ENCODE data around the gene NDUFB4. TPM values are rescaled to one million over a fixed set of nuclear protein-coding genes. Genes with fewer than 3 reads are reported as not detected.

NDUFB4 gene
- total and polyA plus RNA-seq, 9 of the 15 experiments (the other 6 are each of a cell fraction or from before 2014, with no cell fraction given): 124 to 670 (median 227) TPM

DNA sequence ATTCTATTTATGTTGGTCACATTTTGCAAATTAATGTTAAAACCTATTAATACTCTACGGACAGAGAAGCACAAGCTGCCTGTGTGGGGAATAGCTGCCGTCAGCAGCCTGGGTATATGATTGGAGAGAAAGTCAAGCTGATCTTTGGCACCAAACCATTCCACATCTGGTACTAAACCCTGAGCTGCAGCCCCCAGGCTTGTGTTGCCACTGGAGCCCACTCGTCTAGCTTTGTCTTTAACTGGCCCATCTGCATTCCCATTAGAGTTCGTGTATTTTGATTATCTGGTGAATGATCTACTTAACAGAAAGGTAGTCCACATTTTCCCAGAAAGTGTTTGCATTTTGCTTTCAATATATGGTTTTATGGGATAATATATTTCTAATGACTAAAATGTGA lies 5.4 kb downstream of the NDUFB4 start (continued):
- TF ChIP-seq POLR2G (IDR thresholded peaks at IDR 0.05; ENCODE audit: low read depth, low read length): no peak
- TF ChIP-seq ZNF134 (CRISPR knock-in tag; conservative IDR thresholded peaks at IDR 0.05): no peak
- no peak for TF ChIP-seq SMARCE1 (IDR thresholded peaks at IDR 0.05)
- TF ChIP-seq DACH1 (IDR thresholded peaks at IDR 0.05; ENCODE audit: partially characterized antibody): no peak

DNA sequence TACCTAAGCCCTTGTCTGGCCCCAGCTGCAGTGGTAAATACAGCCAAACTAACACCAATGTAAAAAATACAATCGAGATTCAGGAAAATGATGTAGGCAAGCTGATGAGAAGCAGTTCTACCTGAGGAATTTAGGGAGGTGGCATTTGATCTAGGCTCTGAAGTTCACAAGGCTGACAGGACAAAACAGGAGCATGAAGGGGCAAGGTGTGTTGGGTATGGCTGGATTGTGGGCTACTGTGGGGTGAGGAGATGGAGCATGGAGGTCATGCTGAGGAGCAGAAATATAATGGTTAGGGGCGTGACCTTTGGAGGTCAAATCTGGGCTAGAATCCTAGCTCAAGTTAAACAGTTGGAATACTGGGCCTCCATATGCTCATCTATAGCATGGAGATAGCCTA lies 6.5 kb downstream of the NDUFB4 start:
- peaks cover 21% of the 10 kb centered on the region for H3K79me2 ChIP-seq (ENCODE audit: control insufficient read depth, insufficient read depth, low read length)
- ChIA-PET CTCF (ENCODE audit: low intra/inter-chr PET ratio) (no interaction called here), POLR2A (interaction anchor here (1.5 kb wide), 1 partner anchor 20 kb away, joined by 7 read pairs; no protein-coding TSS in a partner anchor)
- no peak overlapping the region for H3K27ac ChIP-seq (ENCODE audit: extremely low read depth, low read depth, low read length)
- H3K27me3 ChIP-seq (ENCODE audit: control insufficient read depth in 2 of 2, insufficient read depth in 2 of 2, low read length in 2 of 2): no peaks in the 10 kb centered on the region
- no peaks in the 10 kb centered on the region for H3K9me3 ChIP-seq (replicated peaks; ENCODE audit: control insufficient read depth, insufficient read depth, low read depth, low read length)
- H3K9ac ChIP-seq (ENCODE audit: insufficient read depth in 1 of 2, low read depth in 2 of 2, low read length in 2 of 2): no peak overlapping the region
- no peaks in the 10 kb centered on the region for H4K20me1 ChIP-seq (replicated peaks; ENCODE audit: control insufficient read depth, insufficient read depth, low read length)
- H3K36me3 ChIP-seq (ENCODE audit: control insufficient read depth, insufficient read depth, low read length): peaks cover 49% of the 10 kb centered on the region
- peaks cover 0 to 6% of the 10 kb centered on the region in 2 experiments; a peak in 3 of 5 replicates for H3K4me1 ChIP-seq (replicated peaks in 1 of 2; ENCODE audit: control insufficient read depth in 2 of 2, insufficient read depth in 2 of 2, low read length in 2 of 2)
- WGBS (ENCODE audit: insufficient coverage, low coverage, missing lambda C conversion rate): 69% methylated on average over 2 of the region's 2 CpGs
- intact Hi-C loops (cut with micrococcal nuclease) (no loop called here), in situ Hi-C loops (cut with MboI) (no loop called here)
- H3K9me1 ChIP-seq (ENCODE audit: control insufficient read depth, insufficient read depth, low read length): no peaks in the 10 kb centered on the region
- no peak for FAIRE-seq
- H2AFZ ChIP-seq (ENCODE audit: low read depth, low read length): no peak overlapping the region
- DNase-seq (ENCODE audit: extremely low read depth in 1 of 4, low spot score in 3 of 4): no peak
- no peak overlapping the region for H3K4me3 ChIP-seq
- ATAC-seq: peak; percentile 16; the same call in 2 of the 3 replicates
- H3K4me2 ChIP-seq (ENCODE audit: insufficient read depth, low read length): no peak overlapping the region
- no TSS peak for BruUV-seq (replicated peaks)
- peak; percentile 66 for TF ChIP-seq SUPT5H (IDR thresholded peaks at IDR 0.05)
- no peak for TF ChIP-seq POLR2H (tag; IDR thresholded peaks at IDR 0.05; ENCODE audit: low read depth)
- peak; percentile 68 for TF ChIP-seq POLR2A (conservative IDR thresholded peaks at IDR 0.05)
- no peak for TF ChIP-seq ZNF174 (CRISPR knock-in tag; IDR thresholded peaks at IDR 0.05)
- TF ChIP-seq, protein P1, sequence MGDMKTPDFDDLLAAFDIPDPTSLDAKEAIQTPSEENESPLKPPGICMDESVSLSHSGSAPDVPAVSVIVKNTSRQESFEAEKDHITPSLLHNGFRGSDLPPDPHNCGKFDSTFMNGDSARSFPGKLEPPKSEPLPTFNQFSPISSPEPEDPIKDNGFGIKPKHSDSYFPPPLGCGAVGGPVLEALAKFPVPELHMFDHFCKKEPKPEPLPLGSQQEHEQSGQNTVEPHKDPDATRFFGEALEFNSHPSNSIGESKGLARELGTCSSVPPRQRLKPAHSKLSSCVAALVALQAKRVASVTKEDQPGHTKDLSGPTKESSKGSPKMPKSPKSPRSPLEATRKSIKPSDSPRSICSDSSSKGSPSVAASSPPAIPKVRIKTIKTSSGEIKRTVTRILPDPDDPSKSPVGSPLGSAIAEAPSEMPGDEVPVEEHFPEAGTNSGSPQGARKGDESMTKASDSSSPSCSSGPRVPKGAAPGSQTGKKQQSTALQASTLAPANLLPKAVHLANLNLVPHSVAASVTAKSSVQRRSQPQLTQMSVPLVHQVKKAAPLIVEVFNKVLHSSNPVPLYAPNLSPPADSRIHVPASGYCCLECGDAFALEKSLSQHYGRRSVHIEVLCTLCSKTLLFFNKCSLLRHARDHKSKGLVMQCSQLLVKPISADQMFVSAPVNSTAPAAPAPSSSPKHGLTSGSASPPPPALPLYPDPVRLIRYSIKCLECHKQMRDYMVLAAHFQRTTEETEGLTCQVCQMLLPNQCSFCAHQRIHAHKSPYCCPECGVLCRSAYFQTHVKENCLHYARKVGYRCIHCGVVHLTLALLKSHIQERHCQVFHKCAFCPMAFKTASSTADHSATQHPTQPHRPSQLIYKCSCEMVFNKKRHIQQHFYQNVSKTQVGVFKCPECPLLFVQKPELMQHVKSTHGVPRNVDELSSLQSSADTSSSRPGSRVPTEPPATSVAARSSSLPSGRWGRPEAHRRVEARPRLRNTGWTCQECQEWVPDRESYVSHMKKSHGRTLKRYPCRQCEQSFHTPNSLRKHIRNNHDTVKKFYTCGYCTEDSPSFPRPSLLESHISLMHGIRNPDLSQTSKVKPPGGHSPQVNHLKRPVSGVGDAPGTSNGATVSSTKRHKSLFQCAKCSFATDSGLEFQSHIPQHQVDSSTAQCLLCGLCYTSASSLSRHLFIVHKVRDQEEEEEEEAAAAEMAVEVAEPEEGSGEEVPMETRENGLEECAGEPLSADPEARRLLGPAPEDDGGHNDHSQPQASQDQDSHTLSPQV (IDR thresholded peaks at IDR 0.05): no peak
- TF ChIP-seq, protein P2, sequence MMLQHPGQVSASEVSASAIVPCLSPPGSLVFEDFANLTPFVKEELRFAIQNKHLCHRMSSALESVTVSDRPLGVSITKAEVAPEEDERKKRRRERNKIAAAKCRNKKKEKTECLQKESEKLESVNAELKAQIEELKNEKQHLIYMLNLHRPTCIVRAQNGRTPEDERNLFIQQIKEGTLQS (IDR thresholded peaks at IDR 0.05): no peak
- TF ChIP-seq, protein P2 (CRISPR knock-in tag; conservative IDR thresholded peaks at IDR 0.05): no peak
- TF ChIP-seq TEAD1 (CRISPR knock-in tag; IDR thresholded peaks at IDR 0.05): no peak
- no peak for TF ChIP-seq ATF7 (IDR thresholded peaks at IDR 0.05)
- TF ChIP-seq, protein P3, sequence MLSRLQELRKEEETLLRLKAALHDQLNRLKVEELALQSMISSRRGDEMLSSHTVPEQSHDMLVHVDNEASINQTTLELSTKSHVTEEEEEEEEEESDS (CRISPR knock-in tag; IDR thresholded peaks at IDR 0.05): no peak
- TF ChIP-seq USF1 (CRISPR knock-in tag; IDR thresholded peaks at IDR 0.05): no peak
- TF ChIP-seq CXXC5 (CRISPR knock-in tag; IDR thresholded peaks at IDR 0.05): no peak
- no peak for TF ChIP-seq NCOA4 (IDR thresholded peaks at IDR 0.05; ENCODE audit: partially characterized antibody)
- TF ChIP-seq ARID2 (IDR thresholded peaks at IDR 0.05): no peak
- peak; percentile 59 for TF ChIP-seq POLR2B (IDR thresholded peaks at IDR 0.05; ENCODE audit: low read depth, partially characterized antibody)

Data from K562 (cell line).